H1 (cell line): ENCODE measurements around the gene EEF2K. TPM values are rescaled to one million over a fixed set of nuclear protein-coding genes. Genes with fewer than 3 reads are reported as not detected.

Source experiments
- BRCA1 ChIP-seq: IDR thresholded peaks from 2 replicates; pipeline ENCODE4 v1.6.1; 2012; ENCODE audit warnings: low read depth, low read length, improper control_type of control experiment
- CBX5 ChIP-seq: fragments of 300-800, 300-1000 bp; sonication (generic); IDR thresholded peaks from 2 replicates; pipeline ENCODE4 v1.7.1; 2016; ENCODE audit warnings: antibody characterized with exemption, low read length, low read depth
- CBX8 ChIP-seq: fragments of 300-800, 300-1000 bp; sonication (generic); IDR thresholded peaks from 2 replicates; pipeline ENCODE4 v1.7.1; 2016; ENCODE audit warnings: low read depth, low read length, borderline replicate concordance
- CHD2 ChIP-seq: IDR thresholded peaks from 2 replicates; pipeline ENCODE4 v1.6.1; 2012; ENCODE audit warnings: low read length, improper control_type of control experiment
- EP300 ChIP-seq, 2 experiments: IDR thresholded peaks; 1 replicate in 1 of 2; 2 replicates in 1 of 2; pipeline ENCODE4 v1.6.1; 2011 to 2012; ENCODE audit warnings: low read depth in 2 of 2, low read length in 2 of 2, mild to moderate bottlenecking in 2 of 2, borderline replicate concordance in 1 of 2, inconsistent platforms in 1 of 2, moderate library complexity in 1 of 2
- EZH2 ChIP-seq: fragments of 200-600 bp; sonication (generic); IDR thresholded peaks from 2 replicates; pipeline ENCODE4 v1.7.1; 2012; ENCODE audit warnings: low read depth, mild to moderate bottlenecking, moderate library complexity, low read length, inconsistent platforms; ENCODE audit not compliant: severe bottlenecking
- FOSL1 ChIP-seq: IDR thresholded peaks from 2 replicates; pipeline ENCODE4 v1.6.1; 2011; ENCODE audit warnings: mild to moderate bottlenecking, low read depth, low read length, moderate library complexity; ENCODE audit not compliant: insufficient read depth
- GABPA ChIP-seq: IDR thresholded peaks from 2 replicates; pipeline ENCODE4 v1.6.1; 2011; ENCODE audit warnings: mild to moderate bottlenecking, low read length, moderate library complexity, borderline replicate concordance; ENCODE audit not compliant: insufficient read depth
- KDM1A ChIP-seq: fragments of 200-600, 300-600 bp; sonication (generic); IDR thresholded peaks from 2 replicates; pipeline ENCODE4 v1.7.1; 2016; ENCODE audit warnings: mild to moderate bottlenecking, low read length, borderline replicate concordance
- NRF1 ChIP-seq: IDR thresholded peaks from 2 replicates; pipeline ENCODE4 v1.6.1; 2011; ENCODE audit warnings: mild to moderate bottlenecking, low read depth, low read length, improper control_type of control experiment
- SIN3A ChIP-seq, 2 experiments: IDR thresholded peaks in 1 of 2; conservative IDR thresholded peaks in 1 of 2; 2 replicates each; pipeline ENCODE4 v1.6.1; 2011 to 2012; ENCODE audit warnings: low read length in 2 of 2, improper control_type of control experiment in 1 of 2, low read depth in 1 of 2, mild to moderate bottlenecking in 1 of 2
- TBP ChIP-seq: IDR thresholded peaks from 2 replicates; pipeline ENCODE4 v1.6.1; 2011; ENCODE audit warnings: low read depth, low read length, improper control_type of control experiment
- TEAD4 ChIP-seq: IDR thresholded peaks from 2 replicates; pipeline ENCODE4 v1.6.1; 2012; ENCODE audit warnings: low read depth, low read length, inconsistent platforms, mixed read lengths
- ZNF274 ChIP-seq: IDR thresholded peaks from 2 replicates; pipeline ENCODE4 v1.7.0; 2012; ENCODE audit warnings: low read length, borderline replicate concordance; ENCODE audit errors: extremely low read depth
- polyA plus RNA-seq, 7 experiments: library from polyadenylated mRNA; depleted of rRNA in 3 of 7; stranded (reverse) in 5 of 7; unstranded in 2 of 7; fragments of >200 nt in 5 of 7; fragments of 200-250 nt in 2 of 7; gene quantifications; 1 replicate in 5 of 7; 2 replicates in 1 of 7; 4 replicates in 1 of 7; pipeline versions ENCODE4 v1.2.1 to v1.2.3, GENCODE V29; 2011 to 2013; ENCODE audit warnings: missing spikeins in 2 of 7, mixed read lengths in 2 of 7
- total RNA-seq: library from RNA; stranded (reverse); fragmentation: NEBNext Ultra II Directional; extraction: Animal tissue kit (Norgen Biotek cat#: 25700); gene quantifications from 2 replicates; pipeline ENCODE4 v1.2.1, GENCODE V29; 2021
- TF ChIP-seq, protein P1 (sequence below), 3 experiments: IDR thresholded peaks; 1 replicate in 2 of 3; 2 replicates in 1 of 3; pipeline versions ENCODE4 v1.5.1 to v1.6.1; 2011; ENCODE audit warnings: low read length in 3 of 3, mild to moderate bottlenecking in 3 of 3, inconsistent platforms in 2 of 3, low read depth in 1 of 3, moderate library complexity in 1 of 3; ENCODE audit not compliant: insufficient read depth in 1 of 3; ENCODE audit errors: control extremely low read depth in 1 of 3
- TF ChIP-seq, protein P2 (sequence below): IDR thresholded peaks from 2 replicates; pipeline ENCODE4 v1.6.1; 2012; ENCODE audit warnings: low read length, inconsistent platforms
- TF ChIP-seq, protein P3 (sequence below): IDR thresholded peaks from 2 replicates; pipeline ENCODE4 v1.6.1; 2012; ENCODE audit warnings: inconsistent platforms

The EEF2K gene
- total and polyA plus RNA-seq, 2 of the 8 experiments (the other 6 are each of a cell fraction or from before 2014, with no cell fraction given), result 14.9 to 30.2 TPM

- TF ChIP-seq, protein P1, sequence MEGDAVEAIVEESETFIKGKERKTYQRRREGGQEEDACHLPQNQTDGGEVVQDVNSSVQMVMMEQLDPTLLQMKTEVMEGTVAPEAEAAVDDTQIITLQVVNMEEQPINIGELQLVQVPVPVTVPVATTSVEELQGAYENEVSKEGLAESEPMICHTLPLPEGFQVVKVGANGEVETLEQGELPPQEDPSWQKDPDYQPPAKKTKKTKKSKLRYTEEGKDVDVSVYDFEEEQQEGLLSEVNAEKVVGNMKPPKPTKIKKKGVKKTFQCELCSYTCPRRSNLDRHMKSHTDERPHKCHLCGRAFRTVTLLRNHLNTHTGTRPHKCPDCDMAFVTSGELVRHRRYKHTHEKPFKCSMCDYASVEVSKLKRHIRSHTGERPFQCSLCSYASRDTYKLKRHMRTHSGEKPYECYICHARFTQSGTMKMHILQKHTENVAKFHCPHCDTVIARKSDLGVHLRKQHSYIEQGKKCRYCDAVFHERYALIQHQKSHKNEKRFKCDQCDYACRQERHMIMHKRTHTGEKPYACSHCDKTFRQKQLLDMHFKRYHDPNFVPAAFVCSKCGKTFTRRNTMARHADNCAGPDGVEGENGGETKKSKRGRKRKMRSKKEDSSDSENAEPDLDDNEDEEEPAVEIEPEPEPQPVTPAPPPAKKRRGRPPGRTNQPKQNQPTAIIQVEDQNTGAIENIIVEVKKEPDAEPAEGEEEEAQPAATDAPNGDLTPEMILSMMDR (IDR thresholded peaks at IDR 0.05; ENCODE audit: control extremely low read depth in 1 of 3, insufficient read depth in 1 of 3, low read depth in 1 of 3, low read length in 3 of 3), result peak; percentile 69 to 86 (median 76)
- TF ChIP-seq CBX8, result no peak
- TF ChIP-seq, protein P2, sequence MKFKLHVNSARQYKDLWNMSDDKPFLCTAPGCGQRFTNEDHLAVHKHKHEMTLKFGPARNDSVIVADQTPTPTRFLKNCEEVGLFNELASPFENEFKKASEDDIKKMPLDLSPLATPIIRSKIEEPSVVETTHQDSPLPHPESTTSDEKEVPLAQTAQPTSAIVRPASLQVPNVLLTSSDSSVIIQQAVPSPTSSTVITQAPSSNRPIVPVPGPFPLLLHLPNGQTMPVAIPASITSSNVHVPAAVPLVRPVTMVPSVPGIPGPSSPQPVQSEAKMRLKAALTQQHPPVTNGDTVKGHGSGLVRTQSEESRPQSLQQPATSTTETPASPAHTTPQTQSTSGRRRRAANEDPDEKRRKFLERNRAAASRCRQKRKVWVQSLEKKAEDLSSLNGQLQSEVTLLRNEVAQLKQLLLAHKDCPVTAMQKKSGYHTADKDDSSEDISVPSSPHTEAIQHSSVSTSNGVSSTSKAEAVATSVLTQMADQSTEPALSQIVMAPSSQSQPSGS, result no peak
- TF ChIP-seq TBP, result peak; percentile 38; the same call in 1 of the 2 replicates
- TF ChIP-seq KDM1A, result no peak
- TF ChIP-seq TEAD4, result no peak
- TF ChIP-seq BRCA1, result no peak
- 0 out of 2 replicates have a peak, but pooled peaks have one; percentile 29 for TF ChIP-seq GABPA
- TF ChIP-seq, protein P3, sequence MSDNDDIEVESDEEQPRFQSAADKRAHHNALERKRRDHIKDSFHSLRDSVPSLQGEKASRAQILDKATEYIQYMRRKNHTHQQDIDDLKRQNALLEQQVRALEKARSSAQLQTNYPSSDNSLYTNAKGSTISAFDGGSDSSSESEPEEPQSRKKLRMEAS, result peak; percentile 92
- no peak for TF ChIP-seq CHD2
- no peak for TF ChIP-seq EZH2
- TF ChIP-seq EP300 (IDR thresholded peaks at IDR 0.05; ENCODE audit: borderline replicate concordance in 1 of 2, low read depth in 2 of 2, low read length in 2 of 2), result peak in 1 of 2 experiments; percentile 39; a peak in 1 of 3 replicates
- no peak for TF ChIP-seq ZNF274
- no peak for TF ChIP-seq CBX5
- TF ChIP-seq SIN3A (conservative IDR thresholded peaks at IDR 0.05 in 1 of 2, IDR thresholded peaks at IDR 0.05 in 1 of 2; ENCODE audit: low read depth in 1 of 2, low read length in 2 of 2), result peak in 1 of 2 experiments; percentile 65; a peak in 2 of 4 replicates
- no peak for TF ChIP-seq NRF1
- no peak for TF ChIP-seq FOSL1
Observed at GRCh38 chr16:22206013-22206841, at the start of gene EEF2K (continued).
